ENCODE data around the gene FNDC3B. TPM values are rescaled to one million over a fixed set of nuclear protein-coding genes. Genes with fewer than 3 reads are reported as not detected.

The FNDC3B gene
- total and polyA plus RNA-seq, 2 donors = 11.0 to 11.9 TPM

DNA sequence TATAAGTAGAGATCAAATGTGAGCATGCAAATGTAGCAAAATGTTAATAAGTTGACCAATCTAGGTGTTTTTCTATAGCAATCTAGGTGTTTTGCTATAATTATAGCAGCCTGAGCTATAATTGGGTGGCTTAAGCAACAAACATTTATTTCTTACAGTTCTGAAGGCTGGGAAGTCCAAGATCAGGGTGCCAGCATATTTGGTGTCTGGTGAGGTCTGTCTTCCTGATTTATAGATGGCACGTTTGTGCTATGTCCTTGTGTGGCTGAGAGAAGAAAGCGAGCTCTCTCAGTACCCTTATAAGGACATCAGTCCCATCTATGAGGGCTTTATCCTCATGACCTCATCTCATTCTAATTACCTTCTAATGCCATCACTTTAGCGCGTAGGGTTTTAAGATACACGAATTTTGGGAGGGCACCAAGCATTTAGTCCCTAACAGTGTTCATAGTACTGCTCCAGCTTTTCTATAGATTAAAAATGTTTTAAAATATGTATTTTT is 237.8 kb downstream of the FNDC3B start:
- Histone ChIP-seq H3K27ac (ENCODE audit: low read depth in 1 of 2, low read length in 1 of 2) (no peak overlapping the region), H3K4me1 (ENCODE audit: control insufficient read depth in 2 of 2, insufficient read depth in 2 of 2, low read length in 2 of 2) (no peaks in the 10 kb centered on the region), H3K4me3 (ENCODE audit: low read length in 2 of 2) (no peak overlapping the region), H3K36me3 (ENCODE audit: control insufficient read depth in 2 of 2, insufficient read depth in 2 of 2, low read length in 1 of 2) (no peaks in the 10 kb centered on the region), H3K9me3 (ENCODE audit: control insufficient read depth in 2 of 2, insufficient read depth in 1 of 2, low read length in 1 of 2) (no peaks in the 10 kb centered on the region), H3K27me3 (ENCODE audit: control insufficient read depth in 2 of 2, insufficient read depth in 1 of 2, low read length in 1 of 2) (no peaks in the 10 kb centered on the region)
- WGBS = 98% methylated on average over 5 of the region's 5 CpGs
- no peak for DNase-seq (ENCODE audit: low read depth in 6 of 9, low spot score in 9 of 9)

DNA sequence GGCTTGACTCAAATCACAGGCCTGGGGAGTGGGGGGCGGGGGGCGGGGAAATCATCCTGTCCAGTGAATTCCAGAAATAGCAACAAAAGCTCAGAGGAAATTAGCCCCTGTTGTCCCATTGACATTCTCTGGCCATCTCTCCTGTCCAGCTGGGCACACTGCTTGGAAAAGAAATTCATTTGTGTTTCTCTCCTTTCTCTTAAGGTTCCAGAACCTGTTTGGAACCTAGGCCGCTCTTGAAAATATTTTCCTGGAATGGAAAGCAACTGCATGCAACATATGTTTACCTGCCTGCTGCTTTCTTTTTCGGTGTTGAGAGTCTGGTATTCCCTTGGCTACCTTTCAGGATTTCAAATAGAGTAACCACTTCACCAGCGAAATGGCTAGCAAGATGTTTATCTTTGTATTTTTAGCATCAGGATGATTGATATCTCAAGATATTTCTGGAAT is 239.8 kb downstream of the FNDC3B start:
- no peaks in the 10 kb centered on the region for H3K27me3 ChIP-seq (ENCODE audit: control insufficient read depth in 2 of 2, insufficient read depth in 1 of 2, low read length in 1 of 2)
- no peaks in the 10 kb centered on the region for H3K36me3 ChIP-seq (ENCODE audit: control insufficient read depth in 2 of 2, insufficient read depth in 2 of 2, low read length in 1 of 2)
- no peaks in the 10 kb centered on the region for H3K9me3 ChIP-seq (ENCODE audit: control insufficient read depth in 2 of 2, insufficient read depth in 1 of 2, low read length in 1 of 2)
- no peak overlapping the region for H3K4me3 ChIP-seq (ENCODE audit: low read length in 2 of 2)
- H3K27ac ChIP-seq (ENCODE audit: low read depth in 1 of 2, low read length in 1 of 2) = peak overlapping the region in 1 of 2 donors; percentile 18
- DNase-seq (ENCODE audit: low read depth in 6 of 9, low spot score in 9 of 9) = no peak
- no peaks in the 10 kb centered on the region for H3K4me1 ChIP-seq (ENCODE audit: control insufficient read depth in 2 of 2, insufficient read depth in 2 of 2, low read length in 2 of 2)
- WGBS = 95% methylated on average over 5 of the region's 5 CpGs

DNA sequence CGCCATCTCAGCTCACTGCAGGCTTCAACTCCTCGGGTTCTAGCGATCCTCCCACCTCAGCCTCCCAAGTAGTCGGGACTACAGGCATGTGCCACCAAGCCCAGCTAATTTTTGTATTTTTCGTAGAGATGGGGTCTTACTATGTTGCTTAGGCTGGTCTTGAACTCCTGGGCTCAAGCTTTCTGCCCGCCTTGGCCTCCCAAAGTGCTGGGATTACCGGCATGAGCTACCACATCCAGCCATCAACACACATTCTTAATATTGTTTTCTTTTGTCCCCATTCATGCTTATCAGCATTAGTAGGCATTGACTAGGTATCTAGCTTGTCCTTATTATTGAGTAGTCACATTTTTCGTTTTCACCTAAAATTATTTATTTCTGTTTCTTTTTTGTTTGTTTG is 240.6 kb downstream of the FNDC3B start:
- no peak overlapping the region for H3K27ac ChIP-seq (ENCODE audit: low read depth in 1 of 2, low read length in 1 of 2)
- H3K4me3 ChIP-seq (ENCODE audit: low read length in 2 of 2) = no peak overlapping the region
- no peaks in the 10 kb centered on the region for H3K36me3 ChIP-seq (ENCODE audit: control insufficient read depth in 2 of 2, insufficient read depth in 2 of 2, low read length in 1 of 2)
- no peaks in the 10 kb centered on the region for H3K4me1 ChIP-seq (ENCODE audit: control insufficient read depth in 2 of 2, insufficient read depth in 2 of 2, low read length in 2 of 2)
- no peaks in the 10 kb centered on the region for H3K27me3 ChIP-seq (ENCODE audit: control insufficient read depth in 2 of 2, insufficient read depth in 1 of 2, low read length in 1 of 2)
- no peak for DNase-seq (ENCODE audit: low read depth in 6 of 9, low spot score in 9 of 9)
- H3K9me3 ChIP-seq (ENCODE audit: control insufficient read depth in 2 of 2, insufficient read depth in 1 of 2, low read length in 1 of 2) = no peaks in the 10 kb centered on the region
- 96% methylated on average over 8 of the region's 8 CpGs for WGBS

DNA sequence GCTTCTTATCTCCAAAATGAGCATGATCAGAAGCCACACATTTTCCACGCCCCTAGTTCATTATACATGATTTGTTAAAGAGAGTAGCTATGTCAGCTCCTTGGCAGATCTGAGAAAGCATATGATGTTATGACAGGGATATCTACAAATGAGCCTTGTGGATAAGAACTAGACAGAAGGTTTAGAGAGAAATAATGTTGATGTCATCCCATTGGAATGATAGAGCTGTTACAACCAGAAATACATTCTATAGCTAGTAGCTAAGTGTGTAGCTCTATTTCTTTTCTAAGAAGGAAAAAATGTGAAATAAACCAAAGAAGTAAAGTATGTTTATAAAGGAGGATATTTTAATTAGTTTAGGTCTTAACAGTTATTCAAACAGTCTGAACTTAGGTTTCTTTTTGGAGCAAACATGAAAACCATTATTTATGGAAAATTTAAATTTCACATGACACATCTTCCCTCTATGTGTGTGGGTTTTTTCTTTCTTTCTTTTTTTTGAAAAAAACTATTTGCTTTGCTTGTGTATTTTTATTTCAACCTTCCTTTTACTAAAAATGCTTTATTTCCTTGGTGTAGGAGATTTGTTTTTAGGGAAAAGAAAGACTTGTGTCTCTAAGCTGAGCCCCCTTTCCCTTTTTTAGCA is 241.2 kb downstream of the FNDC3B start:
- no peak for DNase-seq (ENCODE audit: low read depth in 6 of 9, low spot score in 9 of 9)
- H3K4me1 ChIP-seq (ENCODE audit: control insufficient read depth in 2 of 2, insufficient read depth in 2 of 2, low read length in 2 of 2) = no peaks in the 10 kb centered on the region
- 96% methylated on average over 1 of the region's 1 CpG for WGBS

DNA sequence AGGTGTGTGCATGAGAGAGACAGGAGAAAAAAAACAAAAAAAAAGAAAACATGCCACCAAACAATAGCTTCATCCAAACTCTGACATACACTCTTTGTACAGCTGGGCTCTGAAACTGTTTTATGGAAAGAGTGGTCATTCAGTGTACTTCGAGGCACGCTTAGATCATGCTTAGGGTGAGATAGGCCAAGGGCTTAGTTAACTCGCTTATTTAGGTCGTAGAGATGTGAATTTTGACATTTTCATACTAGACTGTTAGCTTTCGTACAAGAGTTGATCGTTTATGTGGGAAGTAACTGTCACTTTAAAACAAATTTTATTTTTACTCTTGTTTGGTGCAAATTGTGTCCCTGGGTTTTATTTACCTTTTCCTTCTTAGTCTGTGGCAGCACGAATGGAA is 242.5 kb downstream of the FNDC3B start:
- Histone ChIP-seq H3K4me1 (ENCODE audit: control insufficient read depth in 2 of 2, insufficient read depth in 2 of 2, low read length in 2 of 2) (no peaks in the 10 kb centered on the region), H3K27me3 (ENCODE audit: control insufficient read depth in 2 of 2, insufficient read depth in 1 of 2, low read length in 1 of 2) (no peaks in the 10 kb centered on the region), H3K27ac (ENCODE audit: low read depth in 1 of 2, low read length in 1 of 2) (no peak overlapping the region), H3K4me3 (ENCODE audit: low read length in 2 of 2) (no peak overlapping the region), H3K9me3 (ENCODE audit: control insufficient read depth in 2 of 2, insufficient read depth in 1 of 2, low read length in 1 of 2) (no peaks in the 10 kb centered on the region), H3K36me3 (ENCODE audit: control insufficient read depth in 2 of 2, insufficient read depth in 2 of 2, low read length in 1 of 2) (no peaks in the 10 kb centered on the region)
- WGBS = 96% methylated on average over 7 of the region's 7 CpGs
- no peak for DNase-seq (ENCODE audit: low read depth in 6 of 9, low spot score in 9 of 9)

More for the DNA sequence above, 241.2 kb downstream of the FNDC3B start:
- Histone ChIP-seq H3K4me3 (ENCODE audit: low read length in 2 of 2) (no peak overlapping the region), H3K27me3 (ENCODE audit: control insufficient read depth in 2 of 2, insufficient read depth in 1 of 2, low read length in 1 of 2) (no peaks in the 10 kb centered on the region), H3K36me3 (ENCODE audit: control insufficient read depth in 2 of 2, insufficient read depth in 2 of 2, low read length in 1 of 2) (no peaks in the 10 kb centered on the region), H3K27ac (ENCODE audit: low read depth in 1 of 2, low read length in 1 of 2) (no peak overlapping the region), H3K9me3 (ENCODE audit: control insufficient read depth in 2 of 2, insufficient read depth in 1 of 2, low read length in 1 of 2) (no peaks in the 10 kb centered on the region)

DNA sequence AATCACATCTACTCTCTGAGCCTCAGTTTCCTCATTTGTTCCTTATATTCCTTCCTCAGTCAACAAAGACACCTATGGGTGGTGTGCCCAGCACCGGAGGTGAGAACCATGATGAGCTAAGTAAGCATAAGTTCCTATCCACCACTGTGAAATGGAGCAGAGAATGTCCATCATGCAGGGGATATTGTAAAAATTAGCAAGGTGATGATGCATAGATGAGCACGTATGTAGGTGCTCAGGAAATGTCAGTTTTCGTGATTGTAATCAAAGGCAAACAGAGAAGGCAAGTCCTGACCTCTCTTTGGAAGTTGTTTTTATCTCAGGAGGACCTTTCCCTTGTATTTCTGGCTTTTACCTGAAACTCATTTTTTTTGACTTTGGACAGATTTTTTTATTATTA is 243.5 kb downstream of the FNDC3B start:
- no peak overlapping the region for H3K27ac ChIP-seq (ENCODE audit: low read depth in 1 of 2, low read length in 1 of 2)
- H3K9me3 ChIP-seq (ENCODE audit: control insufficient read depth in 2 of 2, insufficient read depth in 1 of 2, low read length in 1 of 2) = no peaks in the 10 kb centered on the region
- DNase-seq (ENCODE audit: low read depth in 6 of 9, low spot score in 9 of 9) = no peak
- H3K4me1 ChIP-seq (ENCODE audit: control insufficient read depth in 2 of 2, insufficient read depth in 2 of 2, low read length in 2 of 2) = no peaks in the 10 kb centered on the region
- H3K4me3 ChIP-seq (ENCODE audit: low read length in 2 of 2) = no peak overlapping the region
- WGBS = 99% methylated on average over 3 of the region's 3 CpGs
- no peaks in the 10 kb centered on the region for H3K36me3 ChIP-seq (ENCODE audit: control insufficient read depth in 2 of 2, insufficient read depth in 2 of 2, low read length in 1 of 2)
- H3K27me3 ChIP-seq (ENCODE audit: control insufficient read depth in 2 of 2, insufficient read depth in 1 of 2, low read length in 1 of 2) = no peaks in the 10 kb centered on the region

DNA sequence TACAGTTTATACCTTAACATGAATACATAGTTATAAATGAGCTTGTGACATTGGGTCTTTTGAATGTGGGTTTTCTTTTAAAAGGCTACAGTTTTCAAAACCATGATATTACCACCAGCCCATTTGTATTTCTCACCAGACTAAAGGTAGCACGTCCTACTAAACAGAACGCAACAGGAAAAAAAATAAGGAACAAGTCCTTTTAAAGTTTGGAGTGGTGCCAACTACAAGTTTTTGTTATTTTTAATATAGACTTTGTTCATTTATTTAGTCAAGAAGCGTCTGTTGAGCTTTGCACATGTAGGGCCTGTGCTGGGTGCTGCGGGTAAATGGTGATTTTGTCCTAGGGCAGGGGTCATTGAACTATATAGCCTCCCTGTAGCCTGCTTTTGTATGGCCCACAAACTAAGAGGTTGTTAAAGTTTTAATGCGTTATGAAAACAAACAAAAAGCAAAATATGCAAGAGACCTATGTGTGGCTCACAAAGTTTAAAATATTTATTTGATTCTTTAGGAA is 244.5 kb downstream of the FNDC3B start:
- H3K27ac ChIP-seq (ENCODE audit: low read depth in 1 of 2, low read length in 1 of 2) = no peak overlapping the region
- H3K9me3 ChIP-seq (ENCODE audit: control insufficient read depth in 2 of 2, insufficient read depth in 1 of 2, low read length in 1 of 2) = no peaks in the 10 kb centered on the region
- H3K4me3 ChIP-seq (ENCODE audit: low read length in 2 of 2) = no peak overlapping the region
- no peaks in the 10 kb centered on the region for H3K4me1 ChIP-seq (ENCODE audit: control insufficient read depth in 2 of 2, insufficient read depth in 2 of 2, low read length in 2 of 2)
- H3K36me3 ChIP-seq (ENCODE audit: control insufficient read depth in 2 of 2, insufficient read depth in 2 of 2, low read length in 1 of 2) = no peaks in the 10 kb centered on the region
- no peak for DNase-seq (ENCODE audit: low read depth in 6 of 9, low spot score in 9 of 9)
- WGBS = 90% methylated on average over 5 of the region's 5 CpGs
- H3K27me3 ChIP-seq (ENCODE audit: control insufficient read depth in 2 of 2, insufficient read depth in 1 of 2, low read length in 1 of 2) = no peaks in the 10 kb centered on the region

DNA sequence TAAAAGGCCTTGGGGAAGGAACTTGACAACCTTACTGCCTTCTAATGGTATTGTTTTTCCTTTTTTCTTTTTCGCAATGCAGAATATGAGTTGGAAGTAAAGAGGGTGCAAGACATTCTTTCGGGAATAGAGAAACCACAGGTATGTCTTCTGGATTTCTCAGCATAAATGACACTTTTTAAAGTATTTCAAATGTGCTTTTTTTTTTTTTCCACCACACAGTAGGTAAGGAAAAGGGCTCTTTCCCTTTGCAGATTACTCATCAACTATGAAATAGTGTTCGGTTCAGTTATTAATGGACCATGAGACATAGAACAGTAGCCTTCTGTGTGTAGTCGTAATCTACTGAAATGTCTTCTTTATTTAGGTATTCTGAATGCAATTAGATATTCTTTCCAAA is 246.5 kb downstream of the FNDC3B start:
- 93% methylated on average over 4 of the region's 4 CpGs for WGBS
- no peak for DNase-seq (ENCODE audit: low read depth in 6 of 9, low spot score in 9 of 9)
- no peaks in the 10 kb centered on the region for H3K9me3 ChIP-seq (ENCODE audit: control insufficient read depth in 2 of 2, insufficient read depth in 1 of 2, low read length in 1 of 2)
- no peaks in the 10 kb centered on the region for H3K4me1 ChIP-seq (ENCODE audit: control insufficient read depth in 2 of 2, insufficient read depth in 2 of 2, low read length in 2 of 2)
- H3K27me3 ChIP-seq (ENCODE audit: control insufficient read depth in 2 of 2, insufficient read depth in 1 of 2, low read length in 1 of 2) = no peaks in the 10 kb centered on the region
- H3K36me3 ChIP-seq (ENCODE audit: control insufficient read depth in 2 of 2, insufficient read depth in 2 of 2, low read length in 1 of 2) = no peaks in the 10 kb centered on the region
- no peak overlapping the region for H3K4me3 ChIP-seq (ENCODE audit: low read length in 2 of 2)
- H3K27ac ChIP-seq (ENCODE audit: low read depth in 1 of 2, low read length in 1 of 2) = no peak overlapping the region

DNA sequence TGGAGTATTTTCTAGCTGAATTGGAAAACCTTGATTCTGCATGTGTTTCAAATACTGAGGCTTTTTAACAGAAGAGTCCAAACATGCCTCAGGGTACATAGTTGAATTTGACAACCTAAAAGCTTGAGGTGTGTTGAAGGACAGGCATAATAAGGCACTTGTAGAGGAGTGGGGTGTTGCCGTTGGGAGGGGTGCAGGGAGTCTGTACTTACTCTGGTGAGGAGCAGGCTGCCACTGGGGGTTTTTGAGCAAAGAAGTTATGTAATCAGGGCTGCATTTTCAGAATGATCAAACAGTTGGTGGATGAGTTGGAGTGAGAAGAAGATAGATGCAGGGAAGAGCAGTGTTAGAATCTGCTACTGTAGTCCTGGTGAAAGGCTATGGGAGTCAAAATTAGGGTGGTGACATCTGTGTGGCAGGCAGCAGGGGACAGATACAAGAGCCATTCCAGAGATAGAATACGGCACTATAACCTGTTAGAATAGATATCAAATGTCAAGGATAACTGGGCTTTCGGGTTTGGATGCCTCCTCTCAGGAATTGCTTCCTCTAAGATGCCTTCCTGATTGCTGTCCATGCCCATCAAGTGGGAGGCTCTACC is 247.3 kb downstream of the FNDC3B start:
- Histone ChIP-seq H3K4me1 (ENCODE audit: control insufficient read depth in 2 of 2, insufficient read depth in 2 of 2, low read length in 2 of 2) (no peaks in the 10 kb centered on the region), H3K9me3 (ENCODE audit: control insufficient read depth in 2 of 2, insufficient read depth in 1 of 2, low read length in 1 of 2) (no peaks in the 10 kb centered on the region), H3K4me3 (ENCODE audit: low read length in 2 of 2) (no peak overlapping the region), H3K27ac (ENCODE audit: low read depth in 1 of 2, low read length in 1 of 2) (no peak overlapping the region), H3K27me3 (ENCODE audit: control insufficient read depth in 2 of 2, insufficient read depth in 1 of 2, low read length in 1 of 2) (no peaks in the 10 kb centered on the region), H3K36me3 (ENCODE audit: control insufficient read depth in 2 of 2, insufficient read depth in 2 of 2, low read length in 1 of 2) (no peaks in the 10 kb centered on the region)
- 78% methylated on average over 3 of the region's 3 CpGs for WGBS
- DNase-seq (ENCODE audit: low read depth in 6 of 9, low spot score in 9 of 9) = no peak

Measured in thymus (tissue), 11 donors.